IPS DF 4.7 (cell line): Measurements from ENCODE around the gene PPP2R5A.
"Not testable (repeated sequence)": the region's sequence is repeated elsewhere in the genome, so short reads cannot be mapped to it uniquely, and the experiment has no call there.

Source experiments
- DNase-seq: peaks from one replicate; pipeline ENCODE4 v3.0.0-alpha.2; 2013; ENCODE audit warnings: low spot score; ENCODE audit errors: extremely low read depth

Gene PPP2R5A

DNA sequence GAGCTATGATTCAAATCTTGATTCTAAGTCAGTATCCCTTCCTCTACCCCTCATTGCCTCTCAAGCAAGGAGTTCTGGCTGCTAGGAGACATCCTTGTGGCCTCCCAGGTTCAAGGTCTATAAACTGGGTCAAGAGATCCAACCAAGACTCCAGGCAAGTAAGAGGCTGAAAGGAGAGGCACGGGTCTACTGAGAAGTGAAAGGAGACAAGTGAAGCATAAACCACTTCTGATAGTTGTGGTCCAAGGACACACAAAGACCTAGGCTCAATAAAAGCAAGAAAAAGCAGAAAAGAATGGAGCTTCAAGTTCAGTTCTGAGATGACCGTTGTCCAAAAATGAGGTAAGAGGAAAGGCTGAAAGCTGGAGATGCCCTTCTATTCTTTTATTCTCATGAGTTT is 17.8 kb upstream of the PPP2R5A start:
- DNase-seq, result no peak

DNA sequence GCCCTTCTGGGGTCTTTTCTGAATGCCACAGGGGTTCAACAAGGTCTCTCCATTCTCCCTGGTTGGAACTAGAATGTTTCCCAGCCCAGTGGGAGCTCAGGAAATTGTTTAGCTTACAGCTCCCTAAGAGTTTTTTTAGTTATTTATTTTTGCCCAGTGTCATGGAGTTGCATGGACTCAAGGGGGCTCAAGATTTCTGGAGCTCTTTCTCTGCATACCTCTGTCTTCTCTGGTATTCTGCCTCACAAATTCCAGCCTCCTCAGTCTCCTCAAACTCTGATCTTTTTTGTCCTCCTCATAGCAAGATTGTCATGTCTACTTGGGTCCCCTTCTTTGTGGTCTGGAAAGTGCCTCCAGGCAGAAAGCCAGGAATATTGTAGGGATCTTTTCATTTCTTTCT is 15.9 kb upstream of the PPP2R5A start:
- no peak for DNase-seq

DNA sequence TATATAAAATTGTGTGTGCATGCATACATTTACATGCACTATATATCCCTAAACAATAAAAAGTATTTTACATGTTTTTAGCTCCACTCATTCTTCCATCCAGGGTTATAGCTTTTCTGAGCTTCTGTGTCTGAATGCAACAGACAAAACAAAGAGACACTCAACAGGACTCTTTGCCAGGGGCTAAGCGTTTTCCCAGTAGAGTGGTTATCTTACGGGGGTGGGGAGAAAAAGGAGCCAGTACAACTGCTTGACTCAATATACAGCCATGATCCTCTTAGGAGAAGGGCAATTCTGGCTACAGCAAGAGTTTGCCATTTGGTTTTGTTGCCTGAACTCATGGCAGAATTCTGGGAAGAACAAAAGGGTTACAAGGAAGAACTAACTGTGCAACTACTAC is 14.6 kb upstream of the PPP2R5A start:
- DNase-seq, result no peak

DNA sequence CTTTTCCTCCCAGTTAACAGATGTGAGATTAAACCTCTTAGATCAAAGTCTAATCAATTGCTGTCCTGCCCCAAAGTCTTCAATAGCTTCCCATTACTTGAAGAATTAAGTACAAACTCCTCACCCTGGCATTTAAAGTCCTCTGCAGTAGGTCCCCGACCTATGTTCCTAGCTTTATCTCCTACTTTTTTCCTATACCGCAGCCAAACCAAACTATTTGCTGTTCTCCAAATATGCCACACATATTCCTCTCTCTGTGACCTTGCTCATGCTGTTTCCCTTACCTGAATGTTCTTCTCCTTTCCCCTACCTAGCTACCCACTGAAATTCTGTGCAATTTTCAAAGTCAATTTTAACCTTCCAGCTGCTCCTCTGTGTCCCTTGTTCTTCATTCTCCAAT is 14.0 kb upstream of the PPP2R5A start:
- no peak for DNase-seq

DNA sequence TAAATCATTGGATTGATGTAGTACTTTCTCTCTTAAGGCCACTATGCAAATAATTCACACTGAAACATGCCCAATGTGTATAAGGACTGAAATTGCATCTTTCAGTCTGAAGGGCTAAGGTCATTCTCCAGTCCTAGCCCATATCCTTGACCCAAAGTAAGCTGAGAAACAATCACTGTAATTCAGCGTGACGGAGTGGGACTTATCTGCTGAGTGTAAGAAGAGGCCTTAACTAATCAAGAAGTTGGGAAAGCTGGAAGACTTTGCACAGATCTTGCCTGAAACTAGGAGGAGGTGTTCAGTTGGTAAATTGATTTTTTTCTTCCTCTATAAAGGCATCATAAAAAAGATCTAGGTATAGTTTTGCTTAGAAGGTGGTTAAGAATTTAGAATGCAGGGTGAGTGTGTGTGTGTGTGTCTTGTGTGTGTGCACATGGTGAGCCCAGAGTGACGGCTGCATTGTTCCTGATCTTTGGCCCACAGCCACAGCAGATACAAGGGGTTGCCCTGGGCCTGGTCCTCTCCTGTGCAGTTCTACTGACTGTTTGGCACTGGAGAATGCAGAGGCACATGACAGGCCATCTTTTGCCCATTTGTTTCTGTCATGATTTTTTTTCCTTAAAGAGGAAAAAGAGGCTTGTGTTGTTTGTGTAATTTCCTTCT is 13.3 kb upstream of the PPP2R5A start:
- DNase-seq, result no peak

DNA sequence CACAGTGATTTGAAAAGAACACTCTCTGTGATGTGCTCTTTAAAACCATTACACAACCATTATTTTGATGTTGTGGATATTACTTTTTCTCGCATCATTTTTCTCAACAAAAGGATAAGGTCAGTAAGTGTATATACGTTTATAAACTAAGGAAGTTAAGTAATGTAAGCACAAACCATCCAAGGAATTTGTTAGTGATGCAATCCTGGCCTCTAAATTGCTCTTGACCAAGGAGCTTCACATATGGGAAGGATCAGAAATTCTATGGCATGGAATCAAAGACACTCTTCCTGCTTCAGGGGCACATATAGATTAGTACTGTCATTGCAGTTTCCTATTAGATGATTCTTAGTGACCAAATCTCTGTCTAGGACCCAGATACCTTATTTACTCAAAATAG is 3.6 kb upstream of the PPP2R5A start:
- DNase-seq, result no peak

DNA sequence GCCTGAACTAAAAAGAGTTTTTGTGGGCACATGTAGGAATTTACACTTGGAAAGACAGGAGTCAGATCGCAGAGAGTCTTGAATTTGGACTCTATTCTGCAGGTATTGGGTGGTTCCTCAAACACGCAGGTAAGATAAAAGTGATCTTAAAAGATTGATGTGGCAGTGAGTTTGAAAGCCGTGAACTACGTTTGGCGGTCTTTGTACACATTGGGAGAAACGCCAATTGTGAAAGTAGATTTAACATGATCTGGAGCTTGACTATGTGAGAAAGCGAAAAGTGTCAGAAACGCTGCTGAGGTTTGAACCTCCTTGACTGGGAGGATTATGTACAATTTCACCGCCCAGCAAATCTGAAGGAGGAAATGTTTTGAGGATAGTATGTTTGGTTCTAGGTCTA is 1.5 kb upstream of the PPP2R5A start:
- no peak for DNase-seq

DNA sequence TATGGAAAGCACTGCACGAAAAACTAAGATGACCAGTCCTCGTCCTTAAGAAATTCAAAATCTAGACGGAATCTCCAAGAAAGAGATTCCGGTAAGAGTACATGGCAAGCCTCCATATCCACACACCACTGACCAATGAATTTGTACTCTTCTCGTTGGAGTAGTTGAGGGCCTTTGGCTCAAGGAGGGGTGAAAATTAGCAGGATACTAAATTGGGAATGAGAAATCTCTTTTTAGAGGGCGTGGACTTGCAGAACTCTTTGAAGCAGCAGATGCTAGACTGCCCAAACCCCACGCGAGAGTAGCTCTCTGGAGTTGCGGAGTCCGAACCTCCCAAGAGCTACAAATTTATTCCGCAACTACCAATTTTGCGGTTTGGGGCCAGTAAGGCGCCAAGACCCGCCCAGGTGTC is 872 bp upstream of the PPP2R5A start:
- DNase-seq, result no peak

DNA sequence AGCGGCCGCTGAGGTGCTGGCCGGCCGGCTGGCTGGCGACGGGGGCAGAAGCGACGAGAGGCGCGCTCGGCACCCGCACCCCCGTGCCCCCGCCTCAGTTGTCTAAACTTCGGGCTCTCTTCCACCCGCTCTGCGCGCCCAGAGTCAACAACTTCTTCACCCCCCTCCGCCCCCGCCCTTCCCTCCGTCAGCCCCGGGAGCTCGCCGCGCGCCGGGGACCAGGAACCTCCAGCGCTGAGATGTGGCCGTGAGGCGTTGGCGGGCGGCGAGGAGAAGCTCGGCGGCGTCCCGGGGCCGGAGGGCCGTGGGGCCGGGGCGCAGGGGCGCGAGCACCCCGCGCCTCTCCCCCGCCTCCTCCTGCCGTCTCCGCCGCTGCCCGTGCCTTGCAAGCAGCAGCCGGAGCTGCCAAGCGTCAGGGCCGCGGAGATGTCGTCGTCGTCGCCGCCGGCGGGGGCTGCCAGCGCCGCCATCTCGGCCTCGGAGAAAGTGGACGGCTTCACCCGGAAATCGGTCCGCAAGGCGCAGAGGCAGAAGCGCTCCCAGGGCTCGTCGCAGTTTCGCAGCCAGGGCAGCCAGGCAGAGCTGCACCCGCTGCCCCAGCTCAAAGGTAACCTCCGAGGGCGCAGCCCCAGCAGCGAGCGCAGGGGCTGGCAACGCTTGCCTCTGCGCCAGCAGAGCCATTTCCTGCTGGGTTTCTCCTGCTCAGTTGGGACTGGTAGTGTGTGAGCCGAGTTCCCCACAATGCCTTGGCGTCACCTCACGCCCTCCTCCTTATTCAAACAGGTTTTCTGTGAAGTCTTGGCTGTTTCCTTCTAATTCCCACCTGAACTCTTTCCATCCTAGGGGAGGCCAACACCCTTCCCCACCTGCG is 710 bp downstream of the PPP2R5A start:
- no peak for DNase-seq

DNA sequence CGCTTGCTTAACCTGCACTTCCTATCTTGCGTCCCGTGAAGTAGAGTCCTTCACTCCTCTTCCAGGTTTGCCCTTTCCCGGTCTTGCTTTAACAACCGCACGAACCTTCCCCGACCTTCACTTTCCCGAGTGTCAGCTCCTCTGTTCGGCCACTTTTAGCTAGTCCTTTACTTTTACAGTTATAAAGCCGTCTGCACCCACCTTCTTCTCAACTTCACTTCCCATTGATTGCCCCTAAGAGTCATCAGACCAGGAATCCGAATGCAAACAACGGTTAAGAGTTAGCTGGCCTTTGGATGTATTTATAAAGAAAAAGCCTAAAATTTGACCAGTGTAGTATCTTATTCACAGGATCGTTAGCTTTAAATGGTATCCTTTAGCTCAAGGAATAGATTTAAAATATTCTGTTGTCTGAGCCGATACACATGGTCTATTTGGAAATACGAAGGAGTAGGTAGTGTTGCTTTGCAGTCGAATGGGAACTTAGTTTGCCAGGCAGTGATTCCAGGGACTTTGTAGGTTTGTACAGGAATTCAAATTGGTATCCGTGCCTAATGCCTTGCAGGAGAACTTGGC is 1.4 kb downstream of the PPP2R5A start:
- DNase-seq, result no peak

DNA sequence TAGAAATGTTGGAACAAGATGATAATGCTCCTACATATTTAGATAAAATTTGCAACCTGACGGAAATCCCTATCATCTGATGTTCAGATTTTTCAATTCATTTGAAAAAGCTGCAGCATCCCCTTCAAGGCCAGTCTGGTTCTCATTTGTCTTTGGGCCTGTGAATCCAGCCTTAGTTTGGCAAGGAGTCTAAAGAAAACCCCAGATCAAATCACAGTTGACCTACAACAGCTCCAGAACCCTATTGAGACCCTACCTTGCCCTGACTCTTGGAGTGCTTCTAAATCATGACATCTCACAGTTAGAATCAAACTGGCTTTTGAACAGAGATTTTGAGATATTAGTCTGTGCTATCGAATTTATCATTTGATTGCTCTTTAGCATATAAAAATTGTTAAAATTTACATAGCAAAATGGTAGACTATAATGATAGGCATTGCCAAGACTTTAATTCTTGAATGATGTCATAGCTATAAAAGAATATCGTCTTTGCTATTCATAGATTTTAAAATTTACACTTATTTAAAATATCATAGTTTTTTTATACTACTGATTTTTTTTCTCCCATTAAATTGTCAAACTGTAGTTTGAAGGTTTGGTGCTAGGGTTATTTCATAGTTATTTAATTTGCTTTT is 2.2 kb downstream of the PPP2R5A start:
- DNase-seq, result no peak

DNA sequence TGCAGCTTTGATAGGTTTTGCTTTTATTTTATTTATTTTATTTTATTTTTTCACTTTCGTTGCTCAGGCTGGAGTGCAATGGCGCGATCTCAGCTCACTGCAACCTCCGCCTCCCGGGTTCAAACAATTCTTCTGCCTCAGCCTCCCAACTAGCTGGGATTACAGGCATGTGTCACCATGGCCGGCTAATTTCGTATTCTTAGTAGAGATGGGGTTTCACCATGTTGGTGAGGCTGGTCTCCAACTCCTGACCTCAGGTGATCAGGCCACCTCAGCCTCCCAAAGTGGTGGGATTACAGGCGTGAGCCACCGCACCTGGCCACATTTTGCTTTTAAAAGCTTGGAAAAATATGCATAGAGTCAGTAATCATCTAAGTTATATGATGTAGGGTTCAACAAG is 2.8 kb downstream of the PPP2R5A start:
- DNase-seq, result not testable (repeated sequence)

DNA sequence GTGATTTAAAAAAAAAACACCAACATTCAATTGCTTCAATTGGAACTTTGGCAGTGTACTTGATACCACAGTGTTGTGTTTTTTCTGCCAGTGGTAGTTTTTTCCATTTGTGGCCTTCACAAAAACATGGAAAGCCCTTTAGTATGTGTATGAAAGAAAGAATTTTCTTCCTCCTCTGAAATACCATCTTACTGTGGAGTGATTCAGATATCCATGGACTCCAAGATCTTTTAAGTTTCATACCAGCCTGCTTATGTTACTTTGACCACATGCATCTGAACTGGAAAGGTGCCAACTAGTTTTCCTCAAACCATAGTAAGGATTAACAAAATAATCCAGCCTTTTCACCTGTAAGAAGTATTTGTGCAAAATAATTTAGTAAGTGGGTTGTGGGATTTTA is 3.4 kb downstream of the PPP2R5A start:
- no peak for DNase-seq

DNA sequence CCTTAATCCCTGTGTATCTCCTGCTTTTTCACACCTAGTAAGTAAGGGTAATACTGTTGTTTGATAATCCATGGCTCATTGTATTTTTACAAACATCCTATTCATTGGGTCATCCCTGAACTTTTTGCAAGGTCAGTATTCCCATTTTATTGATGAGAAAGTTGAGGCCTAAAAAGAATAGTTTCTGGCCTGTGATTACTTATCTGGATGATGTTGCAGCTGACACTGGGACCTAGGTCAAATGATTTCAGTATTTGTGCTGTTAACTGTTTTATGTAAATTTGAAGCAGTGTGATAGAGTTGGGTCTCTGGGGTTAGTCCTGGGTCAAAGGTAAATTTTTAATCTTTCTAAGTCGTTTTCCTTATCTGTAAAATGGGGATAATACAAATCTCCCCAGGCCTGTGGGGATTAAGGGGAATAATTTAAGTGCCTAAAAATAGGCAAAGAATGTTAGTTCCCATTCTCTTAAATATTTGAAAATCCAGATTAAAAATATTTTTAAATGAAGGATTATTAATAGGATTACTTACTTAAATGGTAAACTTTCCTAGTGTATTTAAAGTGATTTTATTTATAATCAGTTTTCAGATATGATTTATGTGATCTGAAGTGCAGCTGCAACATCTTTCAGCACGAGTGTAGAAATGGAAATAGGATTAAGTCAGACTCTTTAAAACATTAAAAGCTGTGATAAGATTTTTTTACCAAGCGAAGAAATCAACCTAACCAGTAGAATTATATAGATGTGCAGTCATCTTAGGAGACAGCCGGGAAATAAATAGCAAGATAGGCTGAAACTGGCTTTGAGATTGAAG is 4.3 kb downstream of the PPP2R5A start:
- DNase-seq, result no peak

DNA sequence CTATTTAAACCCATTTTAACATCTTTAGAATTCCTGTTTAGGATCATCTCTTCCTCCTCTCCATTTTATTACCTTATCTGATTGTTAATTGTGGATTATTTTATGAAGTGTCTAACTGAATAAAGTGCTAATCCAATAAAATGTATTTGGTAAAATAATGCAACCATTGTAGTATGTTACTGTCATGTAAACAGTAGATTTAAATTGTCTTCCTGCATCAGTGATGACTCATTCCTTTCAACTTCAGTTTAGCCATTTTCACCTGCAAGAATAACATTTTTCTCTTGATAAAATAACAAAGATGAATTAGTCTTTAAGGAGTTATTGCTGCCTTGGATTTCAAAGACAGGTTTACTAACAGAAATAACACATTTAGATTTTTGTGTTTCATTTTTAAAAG is 5.4 kb downstream of the PPP2R5A start:
- no peak for DNase-seq

DNA sequence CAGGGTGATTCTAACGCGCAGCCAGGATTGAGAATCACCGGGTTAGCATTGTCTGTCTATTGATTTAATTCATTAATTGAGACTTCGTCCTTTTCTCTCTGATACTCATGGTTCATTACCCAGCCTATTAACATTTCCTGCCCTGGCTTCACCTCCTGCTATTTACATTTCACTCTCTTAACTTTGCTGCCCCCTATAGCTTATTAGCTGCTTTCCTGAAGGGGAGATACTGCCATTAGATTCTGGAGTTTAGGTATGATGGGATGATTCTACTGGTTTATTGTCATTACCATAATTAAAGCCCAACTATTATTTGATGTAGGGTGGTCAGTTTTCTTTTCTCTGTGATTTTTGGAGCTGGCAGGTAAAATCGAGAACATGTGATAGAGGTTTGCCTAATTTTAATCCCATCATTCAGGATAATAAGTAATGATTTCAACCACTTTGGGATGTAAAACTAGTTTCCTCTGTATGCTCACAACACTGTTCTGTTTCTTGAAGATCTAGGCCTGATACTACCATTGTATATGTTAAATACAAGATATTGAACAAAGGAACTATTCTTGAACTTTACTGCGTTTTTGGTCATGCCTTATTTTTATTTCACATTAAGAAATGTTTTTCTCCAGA is 6.4 kb downstream of the PPP2R5A start:
- no peak for DNase-seq

DNA sequence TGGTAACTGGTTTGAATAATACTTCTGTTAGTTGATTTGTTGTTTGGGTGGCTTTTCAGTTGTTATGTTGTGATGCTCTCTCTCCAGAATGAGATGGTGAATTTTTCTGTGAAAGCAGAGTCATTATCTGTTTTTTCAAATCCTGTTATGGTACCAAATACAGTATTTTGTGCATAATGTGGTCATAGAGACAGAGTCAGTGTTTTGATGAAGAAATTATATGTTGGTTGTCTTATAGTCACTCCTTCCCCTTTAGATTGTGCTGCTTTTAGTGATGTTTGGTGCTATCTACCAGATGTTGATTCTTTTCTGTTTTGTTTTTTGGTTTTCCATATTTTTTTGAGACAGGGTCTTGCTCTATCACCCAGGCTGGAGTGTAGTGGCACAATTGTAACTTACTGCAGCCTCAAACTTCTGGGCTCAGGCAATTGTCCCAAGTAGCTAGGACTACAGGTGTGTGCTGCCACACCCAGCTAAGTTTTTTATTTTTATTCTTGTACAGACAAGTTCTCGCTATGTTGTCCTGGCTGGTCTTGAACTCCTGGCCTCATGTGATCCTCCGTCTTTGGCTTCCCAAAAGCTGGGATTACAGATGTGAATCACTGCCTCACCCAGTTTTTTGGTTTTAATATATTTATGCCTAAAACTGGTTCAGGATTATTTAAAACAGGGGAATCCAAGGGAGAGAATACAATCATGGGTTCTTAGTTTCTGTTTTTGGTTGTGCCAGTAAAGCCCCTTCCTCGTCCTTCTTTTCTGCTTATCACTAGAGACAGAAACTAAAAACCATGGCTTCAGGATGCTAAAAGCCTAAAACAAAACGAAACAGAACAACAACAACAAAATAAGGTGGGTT is 7.3 kb downstream of the PPP2R5A start:
- no peak for DNase-seq

DNA sequence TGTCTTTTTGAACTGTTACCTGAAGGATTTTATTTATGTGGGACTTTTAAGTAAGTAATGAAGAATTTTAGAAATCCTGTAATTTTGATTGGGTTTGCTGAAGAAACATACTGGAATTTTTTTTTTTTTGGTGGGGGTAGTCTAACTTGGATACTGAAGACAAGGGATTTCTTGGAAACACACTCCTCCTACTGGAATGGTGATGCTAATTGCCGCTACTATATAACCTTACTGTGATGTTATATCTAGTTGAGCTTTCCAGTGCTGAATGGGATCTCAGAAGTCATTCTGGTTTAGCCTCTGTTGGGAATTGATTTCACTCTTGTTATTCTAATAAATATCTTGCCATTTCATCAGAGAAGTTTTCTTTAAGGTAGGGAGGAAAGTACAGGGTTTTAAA is 8.4 kb downstream of the PPP2R5A start:
- no peak for DNase-seq

DNA sequence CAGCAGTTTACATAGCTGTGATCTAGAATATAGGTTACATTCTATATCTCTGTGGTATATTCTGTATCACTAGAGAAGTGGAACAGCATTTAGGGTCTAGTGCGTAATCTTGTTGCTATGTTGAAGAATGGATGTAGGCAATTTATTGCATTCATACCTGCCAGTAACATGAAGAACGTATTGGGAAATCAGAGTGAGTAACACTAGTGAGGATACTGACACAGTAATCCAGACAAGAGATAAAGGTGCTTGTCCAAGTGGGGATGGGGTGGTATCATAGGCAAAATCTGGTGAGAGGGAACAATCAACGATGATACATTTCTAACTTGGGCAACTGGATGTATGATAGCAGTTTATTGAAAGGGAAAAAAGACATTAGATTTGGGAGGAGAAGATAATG is 9.8 kb downstream of the PPP2R5A start:
- DNase-seq, result no peak

DNA sequence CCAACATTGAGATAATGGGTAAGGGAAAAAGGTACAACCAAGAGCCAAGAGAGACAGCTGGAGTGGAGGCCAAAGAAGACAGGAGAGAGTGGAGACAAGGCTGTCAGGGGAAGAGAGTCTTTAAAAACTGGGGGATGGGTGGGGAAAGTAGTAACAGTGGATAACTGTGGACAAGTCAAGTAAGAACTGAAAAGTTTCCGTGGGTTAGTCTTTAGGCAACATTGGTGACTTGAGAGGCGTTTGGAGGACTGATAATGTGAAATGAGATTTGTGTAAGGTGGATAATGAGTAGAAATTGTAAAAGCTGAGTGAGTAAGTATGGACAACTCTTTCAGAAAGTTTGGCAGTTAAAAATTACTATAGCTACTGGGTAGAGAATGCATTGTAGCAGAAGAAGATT is 10.4 kb downstream of the PPP2R5A start:
- no peak for DNase-seq
